Chondrocyte (in vitro differentiated cells): Measurements from ENCODE around the gene CLP1. TPM values are rescaled to one million over a fixed set of nuclear protein-coding genes. Genes with fewer than 3 reads are reported as not detected.
A peak's percentile ranks its signal among the peaks of the same experiment; 100 is the strongest.

ENCODE experiments used
- DNase-seq: peaks from one replicate; pipeline ENCODE4 v3.0.0; 2021; ENCODE audit warnings: mixed read lengths, low spot score
- H3K27ac Mint-ChIP-seq: one replicate; pipeline ENCODE4 v1.8.0; 2021; ENCODE audit warnings: mild to moderate bottlenecking, moderate library complexity, mixed read lengths; ENCODE audit not compliant: unreplicated experiment
- H3K27me3 Mint-ChIP-seq: 2 replicates; pipeline ENCODE4 v1.8.0; 2021; ENCODE audit warnings: low read depth, mixed read lengths
- H3K36me3 Mint-ChIP-seq: 2 replicates; pipeline ENCODE4 v1.8.0; 2021; ENCODE audit warnings: low read depth, mixed read lengths
- H3K4me1 Mint-ChIP-seq: 2 replicates; pipeline ENCODE4 v1.8.0; 2021; ENCODE audit warnings: low read depth, mild to moderate bottlenecking, mixed read lengths
- H3K4me3 Mint-ChIP-seq: one replicate; pipeline ENCODE4 v1.8.0; 2021; ENCODE audit warnings: mild to moderate bottlenecking, moderate library complexity, mixed read lengths; ENCODE audit not compliant: unreplicated experiment
- H3K9me3 Mint-ChIP-seq: 2 replicates; pipeline ENCODE4 v1.8.0; 2021; ENCODE audit warnings: low read depth, mixed read lengths
- CTCF ChIP-seq: fragments of 200-600 bp; sonication (generic); IDR thresholded peaks from 2 replicates; pipeline ENCODE4 v1.5.0; 2021; ENCODE audit warnings: antibody characterized with exemption, mild to moderate bottlenecking, moderate library complexity
- total RNA-seq: library from RNA; stranded (reverse); gene quantifications from 3 replicates; pipeline ENCODE4 v1.2.1, GENCODE V29; 2021

The CLP1 gene
- total RNA-seq, 1 donor from 2014 or later = 14.9 TPM

GRCh38 chr11:57646194-57646798 lies 11.3 kb upstream of the CLP1 start:
- Mint-ChIP-seq H3K9me3 (no peaks in the 10 kb centered on the region), H3K27me3 (peaks cover 42% of the 10 kb centered on the region), H3K4me1 (peaks cover 68% of the 10 kb centered on the region), H3K27ac (no peak overlapping the region), H3K36me3 (peaks cover 4% of the 10 kb centered on the region), H3K4me3 (no peak overlapping the region)
- DNase-seq = no peak
- no peak for TF ChIP-seq CTCF

- Mint-ChIP-seq H3K27me3 (peaks cover 42% of the 10 kb centered on the region), H3K4me1 (peaks cover 64% of the 10 kb centered on the region), H3K9me3 (no peaks in the 10 kb centered on the region), H3K4me3 (no peak overlapping the region), H3K27ac (no peak overlapping the region), H3K36me3 (peaks cover 4% of the 10 kb centered on the region)
- no peak for DNase-seq
- no peak for TF ChIP-seq CTCF
Observed at GRCh38 chr11:57646799-57647303, 10.7 kb upstream of the CLP1 start.

- Mint-ChIP-seq H3K27ac (no peak overlapping the region), H3K9me3 (no peaks in the 10 kb centered on the region), H3K4me3 (no peak overlapping the region), H3K4me1 (peaks cover 64% of the 10 kb centered on the region), H3K27me3 (peaks cover 42% of the 10 kb centered on the region), H3K36me3 (peaks cover 4% of the 10 kb centered on the region)
- no peak for DNase-seq
- TF ChIP-seq CTCF = no peak
Observed at GRCh38 chr11:57647372-57647771, 10.2 kb upstream of the CLP1 start.

- DNase-seq = no peak
- peaks cover 61% of the 10 kb centered on the region for H3K4me1 Mint-ChIP-seq
- peaks cover 42% of the 10 kb centered on the region for H3K27me3 Mint-ChIP-seq
- no peak for TF ChIP-seq CTCF
- no peak overlapping the region for H3K27ac Mint-ChIP-seq
- no peaks in the 10 kb centered on the region for H3K9me3 Mint-ChIP-seq
- peaks cover 3% of the 10 kb centered on the region for H3K36me3 Mint-ChIP-seq
- H3K4me3 Mint-ChIP-seq = peak overlapping the region; percentile 56
Observed at GRCh38 chr11:57647960-57648800, 9.4 kb upstream of the CLP1 start.
